Stomach (tissue), 9 donors: ENCODE results near the gene SPOUT1. TPM values are rescaled to one million over a fixed set of nuclear protein-coding genes. Genes with fewer than 3 reads are reported as not detected.

ENCODE experiments used
- DNase-seq, 2 donors: peaks; one replicate each; pipeline versions ENCODE4 v3.0.0 to v3.0.0-alpha.2; 2013 to 2019
- H3K27ac ChIP-seq, 5 donors: fragments of 200-600 bp in 4 of 5; sonication (generic) in 4 of 5; one replicate each; pipeline ENCODE4 v1.5.1; 2013 to 2019; ENCODE audit warnings: mild to moderate bottlenecking in 1 of 5, moderate library complexity in 1 of 5
- H3K27me3 ChIP-seq, 3 donors: fragments of 200-600 bp; sonication (generic); one replicate each; pipeline ENCODE4 v1.5.1; 2017 to 2019; ENCODE audit warnings: mixed run types in 1 of 3
- H3K36me3 ChIP-seq, 4 donors: fragments of 200-600 bp; sonication (generic); 1 replicate in 3 of 4; 2 replicates in 1 of 4; pipeline ENCODE4 v1.5.1; 2016 to 2019
- H3K4me1 ChIP-seq, 4 donors: fragments of 200-600 bp; sonication (generic); one replicate each; pipeline ENCODE4 v1.5.1; 2016 to 2019
- H3K4me3 ChIP-seq, 4 donors: fragments of 200-600 bp; sonication (generic) in 3 of 4; one replicate each; pipeline ENCODE4 v1.5.1; 2016 to 2019; ENCODE audit warnings: mild to moderate bottlenecking in 1 of 4
- H3K9me3 ChIP-seq, 4 donors: fragments of 200-600 bp; sonication (generic); one replicate each; pipeline ENCODE4 v1.5.1; 2016 to 2019
- EP300 ChIP-seq: sonication (generic); formaldehyde crosslinking; IDR thresholded peaks from one replicate; pipeline ENCODE4 v1.6.1; 2017; ENCODE audit warnings: antibody characterized with exemption
- POLR2A ChIP-seq, 4 donors: fragments of 450-650 bp; IDR thresholded peaks; one replicate each; pipeline ENCODE4 v1.6.1; 2016; ENCODE audit warnings: antibody characterized with exemption in 4 of 4, control low read depth in 2 of 4, mild to moderate bottlenecking in 1 of 4, moderate library complexity in 1 of 4
- POLR2AphosphoS5 ChIP-seq, 3 donors: sonication (generic); formaldehyde crosslinking; IDR thresholded peaks; one replicate each; pipeline ENCODE4 v1.6.1; 2016; ENCODE audit warnings: antibody characterized with exemption in 3 of 3
- WGBS, 5 donors: extraction: QIAGEN DNeasy Blood & Tissue Kit in 3 of 5; methylation state at CpG; one replicate each; pipeline versions ENCODE4 v1.1.5 to v1.1.7; 2013 to 2018; 5-methylcytosine and 5-hydroxymethylcytosine counted together
- intact Hi-C: fragments of 100-400 bp; cut with DNase I; formaldehyde crosslinking; loops from one replicate; pipeline ENCODE4 v1.15.1; 2023; ENCODE audit warnings: low total_unique reads
- polyA plus RNA-seq, 3 donors: library from polyadenylated mRNA; stranded (reverse); fragments of 200-250 nt; gene quantifications; one replicate each; pipeline ENCODE4 v1.2.3, GENCODE V29; 2013
- total RNA-seq, 5 donors: library from RNA; depleted of rRNA; stranded (reverse); fragments of >200 nt; gene quantifications; one replicate each; pipeline versions ENCODE4 v1.1.0 to v1.2.3, GENCODE V29; 2014 to 2016
- TF ChIP-seq, protein P1 (sequence below), 7 experiments: fragments of 450-650 bp in 4 of 7; fragments of 200-600 bp in 3 of 7; sonication (generic) in 3 of 7; IDR thresholded peaks; one replicate each; pipeline ENCODE4 v1.5.1; 2016 to 2019; ENCODE audit warnings: antibody characterized with exemption in 7 of 7, control low read depth in 2 of 7, mild to moderate bottlenecking in 1 of 7
- donor health status: healthy with polysubstance abuse.
- donor health status: Bipolar disorder and iron deficiency.
- donor health status: healthy.

SPOUT1 gene
- total and polyA plus RNA-seq, 8 donors, result 11.1 to 104 (median 18.7) TPM

DNA sequence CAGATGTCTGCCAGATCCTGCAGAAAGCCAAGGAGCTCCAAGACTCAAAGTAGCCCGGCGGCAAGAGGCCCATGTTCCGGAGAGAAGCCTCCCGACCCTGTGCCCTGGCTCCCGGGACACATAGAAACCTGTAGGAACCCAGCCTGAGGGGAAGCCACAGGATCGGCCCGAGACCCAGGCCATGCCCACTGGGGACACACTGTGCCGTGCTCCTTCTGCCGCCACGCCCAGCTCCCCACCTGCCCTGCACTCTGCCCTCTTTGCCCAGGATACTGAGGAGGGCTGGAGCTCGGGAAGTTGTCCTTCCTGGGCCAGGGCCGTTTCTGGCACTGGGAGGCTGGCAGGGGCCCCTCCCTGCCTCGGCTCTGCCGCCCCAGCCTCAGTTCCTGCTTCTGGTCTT is 21.8 kb downstream of the SPOUT1 start:
- Histone ChIP-seq H3K27me3 (no peaks in the 10 kb centered on the region), H3K27ac (no peak overlapping the region), H3K4me1 (no peaks in the 10 kb centered on the region), H3K4me3 (no peak overlapping the region), H3K9me3 (no peaks in the 10 kb centered on the region), H3K36me3 (peaks cover 37 to 71% (median 68%) of the 10 kb centered on the region in 4 donors)
- 79 to 87% (median 80%) methylated on average over 13 to 14 of the region's 14 CpGs for WGBS, 5 donors
- intact Hi-C loops, result no loop called here
- TF ChIP-seq, protein P1, sequence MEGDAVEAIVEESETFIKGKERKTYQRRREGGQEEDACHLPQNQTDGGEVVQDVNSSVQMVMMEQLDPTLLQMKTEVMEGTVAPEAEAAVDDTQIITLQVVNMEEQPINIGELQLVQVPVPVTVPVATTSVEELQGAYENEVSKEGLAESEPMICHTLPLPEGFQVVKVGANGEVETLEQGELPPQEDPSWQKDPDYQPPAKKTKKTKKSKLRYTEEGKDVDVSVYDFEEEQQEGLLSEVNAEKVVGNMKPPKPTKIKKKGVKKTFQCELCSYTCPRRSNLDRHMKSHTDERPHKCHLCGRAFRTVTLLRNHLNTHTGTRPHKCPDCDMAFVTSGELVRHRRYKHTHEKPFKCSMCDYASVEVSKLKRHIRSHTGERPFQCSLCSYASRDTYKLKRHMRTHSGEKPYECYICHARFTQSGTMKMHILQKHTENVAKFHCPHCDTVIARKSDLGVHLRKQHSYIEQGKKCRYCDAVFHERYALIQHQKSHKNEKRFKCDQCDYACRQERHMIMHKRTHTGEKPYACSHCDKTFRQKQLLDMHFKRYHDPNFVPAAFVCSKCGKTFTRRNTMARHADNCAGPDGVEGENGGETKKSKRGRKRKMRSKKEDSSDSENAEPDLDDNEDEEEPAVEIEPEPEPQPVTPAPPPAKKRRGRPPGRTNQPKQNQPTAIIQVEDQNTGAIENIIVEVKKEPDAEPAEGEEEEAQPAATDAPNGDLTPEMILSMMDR (IDR thresholded peaks at IDR 0.05), result no peak
- TF ChIP-seq POLR2AphosphoS5 (IDR thresholded peaks at IDR 0.05) (no peak), POLR2A (IDR thresholded peaks at IDR 0.05) (no peak), EP300 (no peak)
- no peak for DNase-seq

GRCh38 chr9:128805661-128806060 is 23.9 kb downstream of the SPOUT1 start:
- 79 to 94% (median 91%) methylated on average over 6 to 14 of the region's 14 CpGs for WGBS, 5 donors

GRCh38 chr9:128802482-128802881 is 27.1 kb downstream of the SPOUT1 start:
- no peaks in the 10 kb centered on the region for H3K9me3 ChIP-seq
- no peaks in the 10 kb centered on the region for H3K4me1 ChIP-seq
- 83 to 91% (median 88%) methylated on average over 4 of the region's 4 CpGs for WGBS, 5 donors
- peaks cover 42 to 100% (median 98%) of the 10 kb centered on the region in 4 donors for H3K36me3 ChIP-seq
- no peak for DNase-seq
- H3K27ac ChIP-seq, result no peak overlapping the region
- H3K27me3 ChIP-seq, result no peaks in the 10 kb centered on the region
- no peak for TF ChIP-seq POLR2AphosphoS5 (IDR thresholded peaks at IDR 0.05)
- TF ChIP-seq POLR2A (IDR thresholded peaks at IDR 0.05), result no peak
- TF ChIP-seq EP300, result no peak
- TF ChIP-seq, protein P1 (IDR thresholded peaks at IDR 0.05), result no peak
- H3K4me3 ChIP-seq, result no peak overlapping the region
- intact Hi-C loops, result no loop called here

More at GRCh38 chr9:128805661-128806060, 23.9 kb downstream of the SPOUT1 start:
- Histone ChIP-seq H3K4me3 (no peak overlapping the region), H3K4me1 (no peaks in the 10 kb centered on the region), H3K27ac (no peak overlapping the region), H3K36me3 (peaks cover 38 to 91% (median 89%) of the 10 kb centered on the region in 4 donors), H3K9me3 (no peaks in the 10 kb centered on the region), H3K27me3 (no peaks in the 10 kb centered on the region)
- intact Hi-C loops, result no loop called here
- no peak for DNase-seq
- TF ChIP-seq POLR2AphosphoS5 (IDR thresholded peaks at IDR 0.05) (no peak), EP300 (no peak), POLR2A (IDR thresholded peaks at IDR 0.05) (no peak)
- TF ChIP-seq, protein P1 (IDR thresholded peaks at IDR 0.05), result no peak

- Histone ChIP-seq H3K9me3 (no peaks in the 10 kb centered on the region), H3K36me3 (peaks cover 31 to 98% (median 96%) of the 10 kb centered on the region in 4 donors), H3K27ac (no peak overlapping the region), H3K4me3 (no peak overlapping the region), H3K4me1 (no peaks in the 10 kb centered on the region), H3K27me3 (no peaks in the 10 kb centered on the region)
- TF ChIP-seq EP300 (no peak), POLR2A (IDR thresholded peaks at IDR 0.05) (no peak), POLR2AphosphoS5 (IDR thresholded peaks at IDR 0.05) (no peak)
- TF ChIP-seq, protein P1 (IDR thresholded peaks at IDR 0.05), result no peak
- DNase-seq, result no peak
- 89 to 96% (median 93%) methylated on average over 7 of the region's 7 CpGs for WGBS, 5 donors
- intact Hi-C loops, result no loop called here
Measured at GRCh38 chr9:128800061-128800460, 29.5 kb downstream of the SPOUT1 start.
